Fibroblast of lung (primary cell): ENCODE data around the gene ZNF740.
"Not testable (repeated sequence)": the region's sequence is repeated elsewhere in the genome, so short reads cannot be mapped to it uniquely, and the experiment has no call there.

Source experiments
- EZH2 ChIP-seq: IDR thresholded peaks from 2 replicates; pipeline ENCODE4 v1.5.1; 2012; ENCODE audit warnings: low read length, control low read depth, mild to moderate bottlenecking; ENCODE audit errors: missing control alignments
- TF ChIP-seq, protein P1 (sequence below), 2 donors: IDR thresholded peaks in 1 of 2; conservative IDR thresholded peaks in 1 of 2; 1 replicate in 1 of 2; 2 replicates in 1 of 2; pipeline ENCODE4 v1.5.1; 2011 to 2012; ENCODE audit warnings: low read length in 2 of 2, control low read depth in 1 of 2, inconsistent platforms in 1 of 2, low read depth in 1 of 2, mild to moderate bottlenecking in 1 of 2

DNA sequence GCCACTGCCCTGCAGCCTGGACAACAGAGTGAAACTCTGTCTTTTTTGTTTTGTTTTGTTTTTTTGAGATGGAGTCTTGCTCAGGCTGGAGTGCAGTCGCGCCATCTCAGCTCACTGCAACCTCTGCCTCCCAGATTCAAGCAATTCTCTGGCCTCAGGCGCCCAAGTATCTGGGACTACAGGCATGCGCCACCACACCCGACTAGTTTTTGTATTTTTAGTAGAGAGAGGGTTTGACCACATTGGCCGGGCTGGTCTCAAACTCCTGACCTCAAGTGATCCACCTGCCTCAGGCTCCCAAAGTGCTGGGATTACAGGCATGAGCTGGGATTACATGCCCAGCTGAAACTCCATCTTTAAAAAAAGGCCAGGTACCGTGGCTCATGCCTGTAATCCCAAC, 21.8 kb downstream of the ZNF740 start:
- TF ChIP-seq, protein P1, sequence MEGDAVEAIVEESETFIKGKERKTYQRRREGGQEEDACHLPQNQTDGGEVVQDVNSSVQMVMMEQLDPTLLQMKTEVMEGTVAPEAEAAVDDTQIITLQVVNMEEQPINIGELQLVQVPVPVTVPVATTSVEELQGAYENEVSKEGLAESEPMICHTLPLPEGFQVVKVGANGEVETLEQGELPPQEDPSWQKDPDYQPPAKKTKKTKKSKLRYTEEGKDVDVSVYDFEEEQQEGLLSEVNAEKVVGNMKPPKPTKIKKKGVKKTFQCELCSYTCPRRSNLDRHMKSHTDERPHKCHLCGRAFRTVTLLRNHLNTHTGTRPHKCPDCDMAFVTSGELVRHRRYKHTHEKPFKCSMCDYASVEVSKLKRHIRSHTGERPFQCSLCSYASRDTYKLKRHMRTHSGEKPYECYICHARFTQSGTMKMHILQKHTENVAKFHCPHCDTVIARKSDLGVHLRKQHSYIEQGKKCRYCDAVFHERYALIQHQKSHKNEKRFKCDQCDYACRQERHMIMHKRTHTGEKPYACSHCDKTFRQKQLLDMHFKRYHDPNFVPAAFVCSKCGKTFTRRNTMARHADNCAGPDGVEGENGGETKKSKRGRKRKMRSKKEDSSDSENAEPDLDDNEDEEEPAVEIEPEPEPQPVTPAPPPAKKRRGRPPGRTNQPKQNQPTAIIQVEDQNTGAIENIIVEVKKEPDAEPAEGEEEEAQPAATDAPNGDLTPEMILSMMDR (conservative IDR thresholded peaks at IDR 0.05 in 1 of 2, IDR thresholded peaks at IDR 0.05 in 1 of 2; ENCODE audit: low read depth in 1 of 2, low read length in 2 of 2) = not testable (repeated sequence)
- TF ChIP-seq EZH2 = not testable (repeated sequence)
